AG04450 (cell line): ENCODE data around the gene BRCC3. TPM values are rescaled to one million over a fixed set of nuclear protein-coding genes. Genes with fewer than 3 reads are reported as not detected.

ENCODE experiments used
- CTCF ChIA-PET: fragments of 300-600, 350-600 bp; formaldehyde crosslinking; extraction: SDS; loops from one replicate; lab custom pipeline; 2022; ENCODE audit warnings: antibody characterized with exemption, inconsistent platforms; lab: Charles Lee
- POLR2A ChIA-PET: fragments of 350-600 bp; formaldehyde crosslinking; extraction: SDS; loops from one replicate; lab custom pipeline; 2021; ENCODE audit warnings: antibody characterized with exemption, inconsistent platforms; lab: Yijun Ruan, JAX
- DNase-seq: peaks from one replicate; pipeline ENCODE4 v3.0.0-alpha.2; 2011; ENCODE audit warnings: low read depth, low spot score
- H3K27ac ChIP-seq: one replicate; pipeline ENCODE4 v1.5.1; 2012; ENCODE audit warnings: low read depth, low read length, control low read depth
- H3K27me3 ChIP-seq: one replicate; pipeline ENCODE4 v1.6.0; 2012; ENCODE audit warnings: low read length; ENCODE audit not compliant: control insufficient read depth, insufficient read depth
- H3K4me3 ChIP-seq: 2 replicates; pipeline ENCODE4 v1.5.1; 2011; ENCODE audit warnings: mild to moderate bottlenecking, low read depth, low read length, control low read depth
- H3K9me3 ChIP-seq: 2 replicates; pipeline ENCODE4 v1.5.1; 2012; ENCODE audit warnings: low read length; ENCODE audit not compliant: control insufficient read depth, insufficient read depth
- CTCF ChIP-seq: IDR thresholded peaks from 2 replicates; pipeline ENCODE4 v1.5.1; 2011; ENCODE audit warnings: low read depth, low read length, control low read depth, inconsistent platforms
- polyA minus RNA-seq: library from RNA; depleted of rRNA, polyadenylated mRNA; stranded (reverse); fragments of >200 nt; gene quantifications from 2 replicates; pipeline ENCODE4 v1.2.3, GENCODE V29; 2011; rRNA and poly(A)+ RNA removed
- polyA plus RNA-seq: library from polyadenylated mRNA; depleted of rRNA; stranded (reverse); fragments of >200 nt; gene quantifications from 2 replicates; pipeline ENCODE4 v1.2.3, GENCODE V29; 2011; rRNA removed

BRCC3 gene
- polyA plus RNA-seq (18.7 and 23.0 TPM in 2 replicates), polyA minus RNA-seq (19.6 and 20.1 TPM in 2 replicates)

DNA sequence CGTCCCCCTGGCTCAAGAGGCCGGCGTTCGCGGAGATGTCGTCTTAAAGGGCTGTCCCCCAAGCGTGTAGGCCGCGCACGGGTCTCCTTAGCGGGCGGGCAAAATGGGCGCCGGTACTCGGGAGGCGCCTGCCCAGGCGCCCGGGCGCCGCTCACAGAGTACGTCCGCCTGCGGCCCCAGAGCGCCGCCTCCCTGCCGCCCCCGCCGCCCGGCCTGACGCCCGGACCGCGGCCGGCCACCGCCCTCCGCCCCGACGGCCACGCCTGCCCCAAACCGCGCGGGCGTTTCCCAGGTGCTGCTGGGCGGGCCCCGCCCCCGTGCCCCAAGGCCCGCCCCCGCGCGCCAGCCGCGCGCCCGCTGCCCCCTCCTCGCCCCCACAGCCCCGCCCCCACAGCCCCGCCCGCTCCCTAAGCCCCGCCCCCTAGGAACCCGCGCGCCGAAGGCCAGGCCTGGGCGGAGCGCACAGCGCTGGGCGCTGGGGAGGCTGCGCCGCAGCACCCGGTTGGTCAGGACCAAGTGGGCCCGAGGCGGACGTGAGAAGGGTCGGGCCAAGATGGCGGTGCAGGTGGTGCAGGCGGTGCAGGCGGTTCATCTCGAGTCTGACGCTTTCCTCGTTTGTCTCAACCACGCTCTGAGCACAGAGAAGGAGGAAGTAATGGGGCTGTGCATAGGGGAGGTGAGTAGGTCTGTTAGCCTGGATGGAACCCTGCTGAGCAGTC is at the start of gene BRCC3, which contains the start of the genes CMC4 and MTCP1:
TSS of gene BRCC3 (plus strand) at position 534 of the 719 bp plus-strand sequence. CDS start at position 554, 20 bp downstream.
TSS of gene CMC4 (minus strand) at position 162 of the 719 bp plus-strand sequence. CDS start 7,113 bp downstream, outside the sequence.
TSS of gene MTCP1 (minus strand) at position 162 of the 719 bp plus-strand sequence. CDS start 5,126 bp downstream, outside the sequence.
- Histone ChIP-seq H3K27ac (peak within 1 kb of the TSS; percentile 75), H3K27me3 (no peaks in the 10 kb centered on the region), H3K9me3 (no peaks in the 10 kb centered on the region; the same call in 1 of the 2 replicates), H3K4me3 (peak within 1 kb of the TSS; percentile 79)
- ChIA-PET CTCF (interaction anchor here (0.7 to 1.5 kb wide), 3 partner anchors 14 to 22 kb away, joined by 3 read pairs; no protein-coding TSS in a partner anchor), POLR2A (no interaction called here)
- peak; percentile 36 for DNase-seq
- TF ChIP-seq CTCF = no peak

- no peak within 1 kb of the TSS for H3K4me3 ChIP-seq
- TF ChIP-seq CTCF = no peak
- ChIA-PET CTCF (no interaction called here), POLR2A (no interaction called here)
- H3K27ac ChIP-seq = no peak within 1 kb of the TSS
- no peak for DNase-seq
- no peaks in the 10 kb centered on the region for H3K9me3 ChIP-seq
- peaks cover 6% of the 10 kb centered on the region for H3K27me3 ChIP-seq
These were observed 48.7 kb upstream of the BRCC3 start, which contains the start of gene F8 for GRCh38 chrX:155022585-155022984. F8 (minus strand) TSS chrX:155022723; CDS start chrX:155022552, 171 bp downstream.

DNA sequence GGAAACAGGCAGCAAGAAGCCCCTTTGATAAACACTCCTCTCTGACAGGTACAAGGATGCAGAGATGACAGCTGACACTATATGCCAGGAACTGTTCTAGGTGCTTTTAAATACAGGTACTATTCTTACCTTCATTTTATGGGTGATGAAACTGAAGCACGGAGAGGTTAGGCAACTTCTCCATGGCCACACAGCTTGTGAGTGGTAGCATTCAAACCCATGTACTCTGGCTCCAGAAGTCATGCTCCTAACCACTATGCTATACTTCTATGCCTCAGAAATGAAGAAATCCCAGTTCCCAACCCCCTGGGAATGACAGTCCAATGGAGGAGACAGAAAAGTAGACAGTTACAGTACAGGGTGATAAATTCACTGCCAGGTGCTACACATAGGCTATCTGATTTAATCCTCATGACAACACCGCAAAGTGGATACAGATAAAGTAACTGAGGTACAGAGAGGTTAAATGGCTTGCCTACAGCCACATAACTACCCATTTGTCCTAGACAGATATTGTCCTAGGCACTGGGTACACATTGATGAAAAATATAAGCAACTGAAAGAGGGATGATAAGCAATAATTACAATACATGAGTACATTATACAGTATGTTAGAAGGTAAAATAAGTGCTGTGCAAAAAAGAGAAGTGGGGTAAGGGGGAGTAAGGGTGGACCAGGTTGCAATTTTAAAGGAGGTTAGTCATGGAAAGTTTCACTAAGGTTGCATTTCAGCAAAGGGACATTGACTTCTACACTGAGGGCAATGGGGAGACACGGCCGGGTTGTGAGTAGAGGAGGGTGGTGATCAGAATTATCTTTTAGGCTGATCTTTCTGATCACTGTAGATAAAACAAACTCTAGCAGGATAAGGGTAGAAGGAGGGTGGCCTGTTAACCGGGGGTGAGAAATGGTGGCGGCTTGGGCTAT is 47.1 kb upstream of the BRCC3 start:
- peaks cover 6% of the 10 kb centered on the region for H3K27me3 ChIP-seq
- ChIA-PET CTCF (interaction anchor here (1.0 kb wide), 1 partner anchor 62 kb away, joined by 3 read pairs; no protein-coding TSS in a partner anchor), POLR2A (no interaction called here)
- TF ChIP-seq CTCF = no peak
- DNase-seq = no peak
- H3K4me3 ChIP-seq = no peak overlapping the region
- no peaks in the 10 kb centered on the region for H3K9me3 ChIP-seq
- H3K27ac ChIP-seq = no peak overlapping the region

GRCh38 chrX:155026420-155026726 is 44.9 kb upstream of the BRCC3 start:
- Histone ChIP-seq H3K4me3 (peak overlapping the region; percentile 62), H3K27me3 (peaks cover 6% of the 10 kb centered on the region), H3K9me3 (no peaks in the 10 kb centered on the region), H3K27ac (peak overlapping the region; percentile 75)
- ChIA-PET POLR2A (interaction anchor here (0.6 to 1.3 kb wide), 3 partner anchors 9 to 31 kb away, joined by 3 to 5 read pairs (median 5); no protein-coding TSS in a partner anchor), CTCF (no interaction called here)
- no peak for DNase-seq
- TF ChIP-seq CTCF = no peak
